Measurements from ENCODE around the gene NR6A1.

NR6A1 gene

DNA sequence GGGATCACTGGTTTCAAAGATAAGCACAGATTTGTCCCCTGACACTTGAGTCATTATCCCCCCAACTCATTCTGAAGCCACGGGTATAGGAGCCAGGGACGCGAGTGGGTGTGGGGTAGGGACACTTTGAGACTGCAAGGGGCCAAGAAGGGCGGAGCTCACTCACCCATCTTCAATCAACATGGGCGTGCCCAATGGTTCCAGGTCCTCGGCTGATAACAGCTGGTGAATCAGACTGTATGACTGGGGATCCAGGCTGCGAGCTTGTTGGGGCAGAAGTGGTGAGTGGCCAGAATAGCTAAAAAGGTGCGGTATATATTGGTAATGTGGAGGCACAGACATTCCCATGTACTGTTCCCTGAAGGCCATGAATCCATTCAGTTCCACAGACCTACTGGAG, 233.2 kb downstream of the NR6A1 start:
- no peak overlapping the region for H3K4me3 ChIP-seq (ENCODE audit: low read length)
- H3K27ac ChIP-seq (ENCODE audit: low read length), result no peak overlapping the region
- H3K36me3 ChIP-seq (ENCODE audit: control insufficient read depth, low read depth, low read length), result peaks cover 65% of the 10 kb centered on the region
- no peaks in the 10 kb centered on the region for H3K4me1 ChIP-seq (ENCODE audit: control insufficient read depth, low read depth, low read length)
- H3K9ac ChIP-seq (ENCODE audit: low read length), result no peak overlapping the region
- no peaks in the 10 kb centered on the region for H3K9me3 ChIP-seq (ENCODE audit: control insufficient read depth, low read depth, low read length)
- no peaks in the 10 kb centered on the region for H3K27me3 ChIP-seq (ENCODE audit: control insufficient read depth, insufficient read depth, low read length)

DNA sequence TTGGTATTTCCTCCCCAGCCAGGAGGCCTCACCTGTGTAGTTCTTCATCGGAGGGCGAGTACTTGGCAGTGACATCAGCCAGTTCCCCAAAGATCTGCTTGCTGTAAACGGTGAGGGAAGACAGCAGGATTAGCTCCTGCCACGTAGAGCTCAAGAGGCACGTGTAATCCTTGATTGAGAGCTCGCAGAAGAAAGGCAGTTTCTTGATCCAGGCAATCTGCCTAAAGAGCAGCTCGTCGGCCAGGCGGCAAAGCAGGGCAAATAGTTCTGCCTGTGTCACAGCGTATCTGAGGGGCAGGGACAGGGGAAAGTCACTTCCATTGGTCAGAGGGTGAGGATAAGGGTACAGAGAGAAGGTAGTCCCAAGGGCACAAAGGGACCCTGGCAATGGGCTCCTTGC, 235.3 kb downstream of the NR6A1 start:
- Histone ChIP-seq H3K9me3 (ENCODE audit: control insufficient read depth, low read depth, low read length) (no peaks in the 10 kb centered on the region), H3K36me3 (ENCODE audit: control insufficient read depth, low read depth, low read length) (peaks cover 73% of the 10 kb centered on the region), H3K27ac (ENCODE audit: low read length) (no peak overlapping the region)

DNA sequence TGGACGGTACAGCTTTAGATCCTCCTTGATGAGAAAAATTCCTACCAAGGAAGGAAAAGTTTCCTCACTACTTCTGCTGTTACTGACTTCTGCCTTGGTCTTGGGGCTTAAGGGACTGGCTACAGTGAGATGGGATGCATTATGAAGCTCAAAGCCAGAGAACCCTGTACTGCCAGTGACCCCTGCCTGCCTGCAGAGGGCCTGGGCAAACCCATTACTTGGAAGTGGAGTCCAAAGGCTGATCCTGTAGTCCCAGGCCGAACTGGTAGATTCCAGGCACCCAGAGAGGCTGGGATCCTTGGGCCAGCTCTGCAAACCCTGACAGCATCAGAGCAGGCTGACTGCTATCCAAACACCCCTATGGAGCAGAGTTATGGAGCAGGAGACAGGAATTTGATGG, 238.2 kb downstream of the NR6A1 start:
- Histone ChIP-seq H3K36me3 (ENCODE audit: control insufficient read depth, low read depth, low read length) (peaks cover 55% of the 10 kb centered on the region), H3K27ac (ENCODE audit: low read length) (no peak overlapping the region), H3K9me3 (ENCODE audit: control insufficient read depth, low read depth, low read length) (no peaks in the 10 kb centered on the region), H3K9ac (ENCODE audit: low read length) (no peak overlapping the region), H3K4me1 (ENCODE audit: control insufficient read depth, low read depth, low read length) (no peaks in the 10 kb centered on the region), H3K4me3 (ENCODE audit: low read length) (no peak overlapping the region), H3K27me3 (ENCODE audit: control insufficient read depth, insufficient read depth, low read length) (no peaks in the 10 kb centered on the region)

More for the DNA sequence above, 235.3 kb downstream of the NR6A1 start:
- Histone ChIP-seq H3K9ac (ENCODE audit: low read length) (no peak overlapping the region), H3K4me1 (ENCODE audit: control insufficient read depth, low read depth, low read length) (no peaks in the 10 kb centered on the region), H3K27me3 (ENCODE audit: control insufficient read depth, insufficient read depth, low read length) (no peaks in the 10 kb centered on the region), H3K4me3 (ENCODE audit: low read length) (no peak overlapping the region)

DNA sequence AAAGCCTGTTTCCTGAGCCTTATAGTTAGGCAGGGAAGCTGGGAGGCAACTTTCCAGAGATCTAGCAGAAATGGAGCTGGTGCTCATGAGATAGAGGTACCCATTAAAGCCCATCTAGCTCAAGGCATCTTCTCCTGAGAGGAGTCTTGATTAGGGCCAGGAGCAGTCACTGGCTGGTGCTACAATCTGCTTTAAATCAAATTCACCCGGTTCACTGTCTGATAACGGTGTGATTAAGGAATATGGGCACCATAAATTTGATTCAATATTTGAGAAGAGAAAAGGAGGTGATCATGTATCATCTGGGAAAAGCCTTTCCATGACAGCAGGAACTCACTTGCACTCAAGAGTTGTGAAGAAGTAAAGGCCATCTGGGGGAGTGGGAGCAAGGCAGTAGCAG, 240.0 kb downstream of the NR6A1 start:
- Histone ChIP-seq H3K36me3 (ENCODE audit: control insufficient read depth, low read depth, low read length) (peaks cover 59% of the 10 kb centered on the region), H3K9me3 (ENCODE audit: control insufficient read depth, low read depth, low read length) (no peaks in the 10 kb centered on the region), H3K27me3 (ENCODE audit: control insufficient read depth, insufficient read depth, low read length) (no peaks in the 10 kb centered on the region), H3K4me1 (ENCODE audit: control insufficient read depth, low read depth, low read length) (no peaks in the 10 kb centered on the region), H3K9ac (ENCODE audit: low read length) (no peak overlapping the region), H3K27ac (ENCODE audit: low read length) (no peak overlapping the region), H3K4me3 (ENCODE audit: low read length) (no peak overlapping the region)

DNA sequence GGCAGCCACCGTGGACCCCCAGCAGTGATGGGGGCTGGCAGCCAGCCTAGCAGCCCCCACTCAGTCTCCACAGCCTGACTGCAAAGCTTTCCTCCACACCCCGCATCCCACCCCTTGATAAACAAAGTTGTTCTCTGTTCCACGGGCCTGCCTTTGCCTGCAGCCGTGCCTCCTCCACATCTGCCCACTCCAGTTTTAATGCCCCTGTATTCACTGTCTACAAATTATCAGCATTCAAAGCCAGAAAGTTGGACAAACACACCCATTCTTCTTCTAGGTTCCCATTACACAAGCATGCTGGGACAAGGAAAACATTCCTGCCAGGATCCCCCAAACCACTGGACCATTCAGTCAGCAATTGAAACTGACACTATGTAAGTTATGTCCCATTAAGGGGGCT, 240.9 kb downstream of the NR6A1 start:
- H3K4me1 ChIP-seq (ENCODE audit: control insufficient read depth, low read depth, low read length), result no peaks in the 10 kb centered on the region
- peaks cover 55% of the 10 kb centered on the region for H3K36me3 ChIP-seq (ENCODE audit: control insufficient read depth, low read depth, low read length)
- H3K9me3 ChIP-seq (ENCODE audit: control insufficient read depth, low read depth, low read length), result no peaks in the 10 kb centered on the region
- no peak overlapping the region for H3K27ac ChIP-seq (ENCODE audit: low read length)
- H3K9ac ChIP-seq (ENCODE audit: low read length), result no peak overlapping the region
- no peaks in the 10 kb centered on the region for H3K27me3 ChIP-seq (ENCODE audit: control insufficient read depth, insufficient read depth, low read length)
- no peak overlapping the region for H3K4me3 ChIP-seq (ENCODE audit: low read length)

DNA sequence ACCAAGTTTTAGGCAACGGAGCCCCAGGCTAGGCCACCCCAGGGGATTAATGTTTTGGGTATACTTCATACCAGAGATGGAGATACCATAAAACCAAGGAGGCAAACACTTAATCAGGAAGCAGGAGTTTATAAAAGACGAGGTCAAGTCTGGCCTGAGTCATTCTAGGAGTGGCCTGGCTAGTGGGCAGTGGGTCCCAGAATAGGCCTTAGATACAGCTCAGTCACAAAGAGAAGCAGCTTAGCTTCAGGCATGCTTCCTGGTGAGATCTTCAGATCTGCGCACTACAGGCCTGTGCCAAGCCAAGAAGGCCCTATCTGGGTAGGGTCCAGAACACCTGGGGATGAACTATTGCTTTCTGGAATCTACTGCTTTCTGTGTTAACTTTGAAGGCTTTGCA, 243.3 kb downstream of the NR6A1 start:
- Histone ChIP-seq H3K9me3 (ENCODE audit: control insufficient read depth, low read depth, low read length) (no peaks in the 10 kb centered on the region), H3K36me3 (ENCODE audit: control insufficient read depth, low read depth, low read length) (peaks cover 48% of the 10 kb centered on the region), H3K27ac (ENCODE audit: low read length) (no peak overlapping the region)

DNA sequence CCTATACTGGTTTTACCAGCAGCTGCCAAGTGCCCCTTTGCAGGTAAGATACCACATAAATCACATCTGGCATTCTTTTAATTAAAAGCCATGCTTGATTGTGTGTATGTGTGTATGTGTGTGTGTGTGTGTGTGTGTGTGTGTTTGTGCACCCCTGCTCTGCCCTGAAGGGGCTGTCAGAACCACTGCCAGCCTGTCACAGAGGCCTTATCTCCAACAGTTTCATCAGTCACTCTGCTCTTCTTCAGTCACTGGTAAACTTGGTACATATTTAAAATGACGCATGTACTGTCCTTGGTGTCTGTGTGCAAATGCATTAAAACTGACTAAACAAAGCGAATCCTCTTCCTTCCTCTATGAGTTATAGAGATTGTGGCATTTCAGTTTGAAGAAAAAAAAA, 244.9 kb downstream of the NR6A1 start:
- H3K9ac ChIP-seq (ENCODE audit: low read length), result no peak overlapping the region
- no peaks in the 10 kb centered on the region for H3K9me3 ChIP-seq (ENCODE audit: control insufficient read depth, low read depth, low read length)
- H3K4me3 ChIP-seq (ENCODE audit: low read length), result no peak overlapping the region
- no peak overlapping the region for H3K27ac ChIP-seq (ENCODE audit: low read length)
- no peaks in the 10 kb centered on the region for H3K4me1 ChIP-seq (ENCODE audit: control insufficient read depth, low read depth, low read length)
- H3K36me3 ChIP-seq (ENCODE audit: control insufficient read depth, low read depth, low read length), result peaks cover 48% of the 10 kb centered on the region
- H3K27me3 ChIP-seq (ENCODE audit: control insufficient read depth, insufficient read depth, low read length), result no peaks in the 10 kb centered on the region

More for the DNA sequence above, 243.3 kb downstream of the NR6A1 start:
- H3K4me3 ChIP-seq (ENCODE audit: low read length), result no peak overlapping the region
- H3K27me3 ChIP-seq (ENCODE audit: control insufficient read depth, insufficient read depth, low read length), result no peaks in the 10 kb centered on the region
- H3K4me1 ChIP-seq (ENCODE audit: control insufficient read depth, low read depth, low read length), result no peaks in the 10 kb centered on the region
- no peak overlapping the region for H3K9ac ChIP-seq (ENCODE audit: low read length)

DNA sequence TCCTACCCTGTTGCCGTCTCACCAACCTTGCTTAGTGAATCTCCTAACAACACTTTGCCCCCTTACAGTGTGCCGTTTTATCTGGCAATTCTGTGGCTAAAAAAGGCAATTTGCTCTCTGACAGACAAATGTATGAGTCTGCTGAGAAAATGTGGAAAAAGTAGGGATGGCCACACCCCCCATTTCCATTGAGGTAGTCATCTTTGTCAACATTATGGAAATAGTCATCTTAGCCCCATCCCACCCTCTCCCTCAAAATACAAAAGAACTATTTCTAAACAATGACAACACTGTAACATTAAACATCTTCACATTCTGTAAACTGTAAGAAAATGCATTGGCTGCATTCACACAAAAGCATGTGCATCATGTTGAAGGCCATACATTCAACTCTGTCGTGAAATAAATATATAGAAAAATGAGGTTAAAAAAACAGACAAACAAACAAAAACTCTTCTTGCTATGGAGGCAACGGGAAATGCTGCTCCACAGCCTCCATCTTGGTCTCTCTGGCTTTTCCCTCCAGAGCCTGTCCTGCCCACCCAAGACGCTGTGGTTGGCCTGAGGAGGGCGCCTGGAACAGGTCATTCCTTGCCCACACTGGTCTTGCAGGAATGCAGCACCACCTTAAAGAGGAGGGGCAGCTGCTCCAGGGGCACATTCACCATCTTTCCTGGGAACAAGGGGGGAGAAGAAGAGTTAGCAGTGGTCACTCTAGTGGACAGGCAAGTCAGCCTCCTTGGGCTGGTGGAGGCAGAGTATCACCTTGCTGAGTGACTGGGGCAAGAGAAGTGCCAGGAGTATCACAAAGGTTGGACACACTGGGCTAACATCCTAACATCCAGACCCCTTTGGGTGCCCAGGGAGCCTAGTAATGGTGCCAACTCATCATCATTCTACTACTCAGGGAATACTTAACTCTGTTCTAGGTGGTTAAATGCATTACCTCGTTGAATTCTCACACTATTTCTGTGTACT, 248.7 kb downstream of the NR6A1 start:
- Histone ChIP-seq H3K27ac (ENCODE audit: low read length) (no peak overlapping the region), H3K4me3 (ENCODE audit: low read length) (no peak overlapping the region), H3K9ac (ENCODE audit: low read length) (no peak overlapping the region), H3K36me3 (ENCODE audit: control insufficient read depth, low read depth, low read length) (peaks cover 55% of the 10 kb centered on the region), H3K9me3 (ENCODE audit: control insufficient read depth, low read depth, low read length) (no peaks in the 10 kb centered on the region), H3K4me1 (ENCODE audit: control insufficient read depth, low read depth, low read length) (no peaks in the 10 kb centered on the region), H3K27me3 (ENCODE audit: control insufficient read depth, insufficient read depth, low read length) (no peaks in the 10 kb centered on the region)

DNA sequence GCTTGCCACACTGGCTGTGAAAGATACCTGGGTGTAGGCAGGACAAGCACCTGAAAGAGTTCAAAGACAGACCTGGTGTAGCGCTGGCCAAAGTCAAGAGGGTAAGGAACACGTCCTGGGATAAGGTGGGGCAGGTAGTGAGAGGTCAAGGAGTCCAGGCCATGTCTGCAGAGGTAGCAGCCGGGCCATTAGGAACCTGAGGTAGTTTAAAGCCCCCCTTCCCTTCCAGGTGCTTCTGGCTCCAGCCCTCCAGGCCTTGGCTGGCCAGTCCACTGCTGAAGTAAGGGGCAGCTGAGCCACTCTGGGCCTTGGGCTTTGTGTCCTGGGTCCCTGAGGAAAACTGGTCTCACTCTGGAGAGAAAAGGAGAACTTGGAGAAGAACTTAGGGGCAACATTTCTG, 250.0 kb downstream of the NR6A1 start:
- H3K36me3 ChIP-seq (ENCODE audit: control insufficient read depth, low read depth, low read length), result peaks cover 42% of the 10 kb centered on the region
- H3K27ac ChIP-seq (ENCODE audit: low read length), result no peak overlapping the region
- H3K9ac ChIP-seq (ENCODE audit: low read length), result no peak overlapping the region
- no peaks in the 10 kb centered on the region for H3K4me1 ChIP-seq (ENCODE audit: control insufficient read depth, low read depth, low read length)
- H3K27me3 ChIP-seq (ENCODE audit: control insufficient read depth, insufficient read depth, low read length), result no peaks in the 10 kb centered on the region
- no peaks in the 10 kb centered on the region for H3K9me3 ChIP-seq (ENCODE audit: control insufficient read depth, low read depth, low read length)
- no peak overlapping the region for H3K4me3 ChIP-seq (ENCODE audit: low read length)

DNA sequence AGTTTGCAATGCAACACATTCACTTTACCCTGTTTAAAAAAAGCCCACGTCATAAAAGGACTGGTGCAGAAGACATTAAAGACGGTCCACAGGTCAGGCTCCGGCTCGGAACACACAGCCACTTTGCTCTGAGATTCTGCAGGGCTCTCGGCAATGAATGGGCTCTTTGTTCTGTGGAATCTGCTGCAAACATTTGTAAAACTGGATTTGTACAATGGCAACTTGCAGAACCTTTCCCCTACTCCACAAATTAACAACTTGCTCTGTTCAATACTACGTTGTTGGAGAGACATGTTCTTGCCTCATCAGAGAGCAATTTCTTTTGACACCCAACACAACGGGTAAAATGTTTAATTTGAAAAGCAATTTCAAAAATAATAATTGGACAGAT, 250.9 kb downstream of the NR6A1 start:
- H3K9me3 ChIP-seq (ENCODE audit: control insufficient read depth, low read depth, low read length), result no peaks in the 10 kb centered on the region
- peaks cover 38% of the 10 kb centered on the region for H3K36me3 ChIP-seq (ENCODE audit: control insufficient read depth, low read depth, low read length)
- H3K27me3 ChIP-seq (ENCODE audit: control insufficient read depth, insufficient read depth, low read length), result no peaks in the 10 kb centered on the region
- H3K4me1 ChIP-seq (ENCODE audit: control insufficient read depth, low read depth, low read length), result no peaks in the 10 kb centered on the region
- H3K4me3 ChIP-seq (ENCODE audit: low read length), result no peak overlapping the region
- no peak overlapping the region for H3K27ac ChIP-seq (ENCODE audit: low read length)
- H3K9ac ChIP-seq (ENCODE audit: low read length), result no peak overlapping the region

DNA sequence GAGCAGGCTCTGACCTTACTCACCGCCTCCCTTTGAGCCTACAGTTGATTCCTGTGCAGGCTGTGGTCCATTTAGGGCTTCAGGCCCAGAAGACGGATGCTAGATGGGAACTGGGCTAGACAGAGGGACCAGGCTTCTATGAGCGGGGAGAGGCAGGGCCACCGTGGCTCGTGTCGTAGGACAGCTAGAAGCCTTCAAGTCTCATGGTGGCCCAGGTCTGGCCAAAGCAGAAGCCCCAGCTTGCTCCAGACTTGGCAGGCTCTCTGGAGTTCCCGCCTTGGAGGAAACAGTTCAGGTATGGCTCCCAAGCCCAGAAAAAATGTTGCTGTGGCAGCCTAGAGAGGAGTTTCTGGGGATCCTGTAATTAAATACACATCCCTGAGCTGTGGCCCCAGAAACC, 253.0 kb downstream of the NR6A1 start:
- Histone ChIP-seq H3K9me3 (ENCODE audit: control insufficient read depth, low read depth, low read length) (no peaks in the 10 kb centered on the region), H3K27ac (ENCODE audit: low read length) (no peak overlapping the region), H3K4me3 (ENCODE audit: low read length) (no peak overlapping the region), H3K27me3 (ENCODE audit: control insufficient read depth, insufficient read depth, low read length) (no peaks in the 10 kb centered on the region), H3K4me1 (ENCODE audit: control insufficient read depth, low read depth, low read length) (no peaks in the 10 kb centered on the region), H3K36me3 (ENCODE audit: control insufficient read depth, low read depth, low read length) (peaks cover 29% of the 10 kb centered on the region), H3K9ac (ENCODE audit: low read length) (no peak overlapping the region)

DNA sequence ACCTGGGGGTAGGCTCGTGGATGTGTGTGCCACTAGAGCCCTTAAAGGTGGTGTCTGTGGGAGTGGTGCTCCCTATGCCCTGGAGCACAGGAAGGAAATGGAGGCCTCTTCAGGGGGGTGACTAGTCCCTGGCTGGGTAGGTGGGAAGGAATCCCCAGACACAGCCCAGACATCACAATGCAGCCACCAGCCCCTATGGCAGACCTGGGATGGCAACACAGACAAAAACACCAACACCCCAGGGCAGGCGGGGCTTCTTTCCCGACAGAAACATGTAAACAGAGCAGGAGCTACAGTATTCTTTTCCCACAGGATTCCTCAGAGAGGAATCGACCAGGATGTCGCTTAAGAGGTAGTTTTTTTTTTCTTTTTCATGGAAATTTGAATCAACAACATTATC, 253.5 kb downstream of the NR6A1 start:
- no peak overlapping the region for H3K4me3 ChIP-seq (ENCODE audit: low read length)
- H3K36me3 ChIP-seq (ENCODE audit: control insufficient read depth, low read depth, low read length), result peaks cover 29% of the 10 kb centered on the region
- no peak overlapping the region for H3K27ac ChIP-seq (ENCODE audit: low read length)
- H3K9ac ChIP-seq (ENCODE audit: low read length), result no peak overlapping the region
- no peaks in the 10 kb centered on the region for H3K9me3 ChIP-seq (ENCODE audit: control insufficient read depth, low read depth, low read length)
- no peaks in the 10 kb centered on the region for H3K4me1 ChIP-seq (ENCODE audit: control insufficient read depth, low read depth, low read length)
- no peaks in the 10 kb centered on the region for H3K27me3 ChIP-seq (ENCODE audit: control insufficient read depth, insufficient read depth, low read length)

Measured in iPS-18a (cell line).